Pons (tissue), 1 donor: ENCODE results near the gene ISOC2.

Experiments
- DNase-seq: peaks from one replicate; pipeline ENCODE4 v3.0.0-alpha.2; 2016; ENCODE audit warnings: low spot score

Gene ISOC2

DNA sequence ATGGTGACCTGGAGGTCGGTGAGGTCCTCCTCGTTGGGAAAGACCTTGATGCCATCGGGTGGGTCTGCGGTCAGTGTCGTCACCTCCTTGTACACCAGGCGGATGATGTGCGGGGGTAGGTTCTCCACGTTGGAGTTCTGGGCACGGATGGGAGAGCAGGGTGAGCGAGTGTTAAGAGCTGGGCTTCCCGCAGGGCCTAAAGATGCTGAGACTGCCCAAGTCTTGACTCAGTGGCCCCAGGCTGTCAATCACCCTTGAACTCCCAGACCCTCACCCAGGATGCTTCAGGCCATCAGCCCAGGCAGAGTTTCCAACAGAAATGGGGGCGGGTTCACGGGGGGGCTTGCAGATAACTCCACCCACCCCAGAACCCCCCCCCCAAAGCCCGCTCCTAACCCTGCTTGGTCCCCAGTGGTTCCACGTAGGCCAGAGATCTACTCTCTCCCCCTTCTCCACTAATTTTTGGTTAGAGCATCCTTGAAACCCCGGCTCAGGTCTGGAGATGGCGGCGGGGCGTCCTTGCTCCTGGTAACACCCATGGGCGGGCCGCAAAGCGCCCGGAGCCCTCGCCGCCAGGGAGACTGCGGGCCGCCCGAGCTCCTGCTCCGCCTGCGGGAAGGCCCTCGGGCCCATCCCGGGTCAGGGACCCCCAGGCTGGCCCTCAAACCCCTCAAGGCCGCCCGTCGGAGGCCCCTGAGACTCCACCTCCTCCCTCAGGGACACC is 54.5 kb downstream of the ISOC2 start:
- DNase-seq, result no peak

DNA sequence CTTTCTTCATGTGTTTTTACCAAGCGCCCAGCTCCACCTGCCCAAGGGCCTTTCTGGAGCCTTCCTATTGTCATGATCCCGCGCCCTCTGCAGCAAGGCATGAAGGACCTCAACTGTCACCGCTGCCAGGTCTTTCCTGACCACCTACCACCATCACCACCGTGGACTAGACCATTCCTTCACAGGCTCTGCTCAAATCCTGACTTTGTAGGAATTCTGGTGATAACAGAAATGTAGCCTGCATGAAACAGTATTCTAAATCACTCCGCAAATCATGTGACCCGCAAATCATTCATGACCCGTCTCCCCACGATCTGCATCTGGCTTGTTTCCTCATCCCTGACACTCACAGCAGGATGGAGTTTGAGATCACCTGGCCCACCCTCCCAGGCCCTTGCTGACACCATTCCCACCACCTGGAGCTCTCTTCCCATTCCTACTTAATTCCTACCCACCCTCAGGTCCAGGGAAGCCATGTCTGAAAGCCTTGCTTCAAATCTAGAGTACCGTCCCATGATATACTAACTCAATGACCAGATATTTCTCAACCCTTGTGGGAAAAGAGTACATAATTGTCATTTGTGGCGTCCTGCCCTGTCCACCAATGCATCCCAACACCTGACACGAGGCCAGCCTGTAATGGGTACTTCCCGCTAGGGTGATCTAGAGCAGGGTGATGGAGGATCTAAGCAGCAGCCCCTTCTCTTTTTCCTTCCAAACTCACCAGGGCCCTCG is 55.2 kb downstream of the ISOC2 start:
- DNase-seq, result no peak

DNA sequence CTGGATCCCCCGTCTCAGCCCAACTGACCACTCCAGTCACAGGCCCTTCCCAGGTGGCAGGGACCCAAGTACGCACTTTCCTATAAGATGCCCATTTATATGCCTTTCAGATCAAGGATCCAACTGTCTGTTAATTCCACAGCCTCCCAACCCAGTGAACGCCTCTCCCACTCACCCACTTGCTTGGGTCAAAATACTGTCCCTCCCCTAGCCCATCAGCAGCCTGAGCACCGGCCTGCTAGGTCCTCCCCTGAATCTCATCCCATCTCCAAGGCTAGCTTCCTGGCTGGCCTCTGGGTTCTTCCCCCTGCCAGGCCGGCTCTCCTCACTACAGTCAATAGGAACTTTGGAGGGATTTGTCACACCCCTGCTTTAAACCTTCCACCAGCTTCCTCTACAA is 55.8 kb downstream of the ISOC2 start:
- DNase-seq, result no peak
